ENCODE data around the gene COL24A1.
"Not testable (repeated sequence)": the region's sequence is repeated elsewhere in the genome, so short reads cannot be mapped to it uniquely, and the experiment has no call there.

The COL24A1 gene

GRCh38 chr1:85847356-85847755, 309.2 kb downstream of the COL24A1 start:
- H3K36me3 ChIP-seq (ENCODE audit: insufficient read depth, insufficient read length, low read length), result no peaks in the 10 kb centered on the region
- TF ChIP-seq SUZ12 (IDR thresholded peaks at IDR 0.05; ENCODE audit: extremely low read depth, insufficient read depth, insufficient read length) (no peak), YY1 (IDR thresholded peaks at IDR 0.05; ENCODE audit: insufficient read depth, insufficient read length) (no peak), ZNF274 (IDR thresholded peaks at IDR 0.05; ENCODE audit: low read depth, low read length) (no peak)
- DNase-seq (ENCODE audit: low read depth, low spot score), result no peak
- H3K4me1 ChIP-seq (ENCODE audit: insufficient read depth, insufficient read length), result no peaks in the 10 kb centered on the region
- no peak overlapping the region for H3K9ac ChIP-seq (ENCODE audit: insufficient read length, low read depth)
- H3K9me3 ChIP-seq (ENCODE audit: insufficient read depth, low read length), result no peaks in the 10 kb centered on the region
- H3K27me3 ChIP-seq (ENCODE audit: insufficient read depth, insufficient read length), result no peaks in the 10 kb centered on the region
- no peak overlapping the region for H3K4me3 ChIP-seq (ENCODE audit: insufficient read length, low read depth)

GRCh38 chr1:85846706-85847105, 309.9 kb downstream of the COL24A1 start:
- Histone ChIP-seq H3K4me1 (ENCODE audit: insufficient read depth, insufficient read length) (no peaks in the 10 kb centered on the region), H3K27me3 (ENCODE audit: insufficient read depth, insufficient read length) (no peaks in the 10 kb centered on the region), H3K36me3 (ENCODE audit: insufficient read depth, insufficient read length, low read length) (no peaks in the 10 kb centered on the region), H3K9me3 (ENCODE audit: insufficient read depth, low read length) (no peaks in the 10 kb centered on the region), H3K9ac (ENCODE audit: insufficient read length, low read depth) (no peak overlapping the region), H3K4me3 (ENCODE audit: insufficient read length, low read depth) (no peak overlapping the region)
- TF ChIP-seq SUZ12 (IDR thresholded peaks at IDR 0.05; ENCODE audit: extremely low read depth, insufficient read depth, insufficient read length) (no peak), YY1 (IDR thresholded peaks at IDR 0.05; ENCODE audit: insufficient read depth, insufficient read length) (no peak), ZNF274 (IDR thresholded peaks at IDR 0.05; ENCODE audit: low read depth, low read length) (no peak)
- no peak for DNase-seq (ENCODE audit: low read depth, low spot score)

- Histone ChIP-seq H3K27me3 (ENCODE audit: insufficient read depth, insufficient read length) (no peaks in the 10 kb centered on the region), H3K36me3 (ENCODE audit: insufficient read depth, insufficient read length, low read length) (no peaks in the 10 kb centered on the region), H3K9me3 (ENCODE audit: insufficient read depth, low read length) (no peaks in the 10 kb centered on the region), H3K4me3 (ENCODE audit: insufficient read length, low read depth) (no peak overlapping the region), H3K4me1 (ENCODE audit: insufficient read depth, insufficient read length) (no peaks in the 10 kb centered on the region), H3K9ac (ENCODE audit: insufficient read length, low read depth) (no peak overlapping the region)
- TF ChIP-seq ZNF274 (IDR thresholded peaks at IDR 0.05; ENCODE audit: low read depth, low read length), result no peak
- TF ChIP-seq SUZ12 (IDR thresholded peaks at IDR 0.05; ENCODE audit: extremely low read depth, insufficient read depth, insufficient read length), result no peak
- no peak for TF ChIP-seq YY1 (IDR thresholded peaks at IDR 0.05; ENCODE audit: insufficient read depth, insufficient read length)
- no peak for DNase-seq (ENCODE audit: low read depth, low spot score)
These were observed 317.1 kb downstream of the COL24A1 start for GRCh38 chr1:85839459-85839858.

- Histone ChIP-seq H3K36me3 (ENCODE audit: insufficient read depth, insufficient read length, low read length) (no peaks in the 10 kb centered on the region), H3K9me3 (ENCODE audit: insufficient read depth, low read length) (no peaks in the 10 kb centered on the region), H3K4me1 (ENCODE audit: insufficient read depth, insufficient read length) (no peaks in the 10 kb centered on the region), H3K4me3 (ENCODE audit: insufficient read length, low read depth) (no peak overlapping the region), H3K9ac (ENCODE audit: insufficient read length, low read depth) (no peak overlapping the region), H3K27me3 (ENCODE audit: insufficient read depth, insufficient read length) (no peaks in the 10 kb centered on the region)
- no peak for DNase-seq (ENCODE audit: low read depth, low spot score)
- TF ChIP-seq YY1 (IDR thresholded peaks at IDR 0.05; ENCODE audit: insufficient read depth, insufficient read length) (no peak), SUZ12 (IDR thresholded peaks at IDR 0.05; ENCODE audit: extremely low read depth, insufficient read depth, insufficient read length) (no peak), ZNF274 (IDR thresholded peaks at IDR 0.05; ENCODE audit: low read depth, low read length) (no peak)
These were observed 318.3 kb downstream of the COL24A1 start for GRCh38 chr1:85838238-85838637.

GRCh38 chr1:85836736-85837135, 319.8 kb downstream of the COL24A1 start:
- TF ChIP-seq ZNF274 (IDR thresholded peaks at IDR 0.05; ENCODE audit: low read depth, low read length) (no peak), SUZ12 (IDR thresholded peaks at IDR 0.05; ENCODE audit: extremely low read depth, insufficient read depth, insufficient read length) (no peak), YY1 (IDR thresholded peaks at IDR 0.05; ENCODE audit: insufficient read depth, insufficient read length) (no peak)
- Histone ChIP-seq H3K9ac (ENCODE audit: insufficient read length, low read depth) (no peak overlapping the region), H3K4me3 (ENCODE audit: insufficient read length, low read depth) (no peak overlapping the region), H3K36me3 (ENCODE audit: insufficient read depth, insufficient read length, low read length) (no peaks in the 10 kb centered on the region), H3K9me3 (ENCODE audit: insufficient read depth, low read length) (0 out of 2 replicates have a peak, but pooled peaks cover under 1% of the 10 kb centered on the region), H3K4me1 (ENCODE audit: insufficient read depth, insufficient read length) (no peaks in the 10 kb centered on the region), H3K27me3 (ENCODE audit: insufficient read depth, insufficient read length) (no peaks in the 10 kb centered on the region)
- DNase-seq (ENCODE audit: low read depth, low spot score), result no peak

- peaks cover 14% of the 10 kb centered on the region; the same call in 1 of the 2 replicates for H3K9me3 ChIP-seq (ENCODE audit: insufficient read depth, low read length)
- H3K4me3 ChIP-seq (ENCODE audit: insufficient read length, low read depth); H3K4me1 ChIP-seq (ENCODE audit: insufficient read depth, insufficient read length); H3K27me3 ChIP-seq (ENCODE audit: insufficient read depth, insufficient read length); DNase-seq (ENCODE audit: low read depth, low spot score); H3K9ac ChIP-seq (ENCODE audit: insufficient read length, low read depth); H3K36me3 ChIP-seq (ENCODE audit: insufficient read depth, insufficient read length, low read length): not testable (repeated sequence)
These were observed 323.4 kb downstream of the COL24A1 start for GRCh38 chr1:85833165-85833564.

GRCh38 chr1:85830837-85831236, 325.7 kb downstream of the COL24A1 start:
- Histone ChIP-seq H3K9me3 (ENCODE audit: insufficient read depth, low read length) (peaks cover 14% of the 10 kb centered on the region; the same call in 1 of the 2 replicates), H3K27me3 (ENCODE audit: insufficient read depth, insufficient read length) (no peaks in the 10 kb centered on the region), H3K4me1 (ENCODE audit: insufficient read depth, insufficient read length) (no peaks in the 10 kb centered on the region), H3K36me3 (ENCODE audit: insufficient read depth, insufficient read length, low read length) (no peaks in the 10 kb centered on the region), H3K9ac (ENCODE audit: insufficient read length, low read depth) (no peak overlapping the region), H3K4me3 (ENCODE audit: insufficient read length, low read depth) (no peak overlapping the region)
- DNase-seq (ENCODE audit: low read depth, low spot score), result no peak
- TF ChIP-seq YY1 (IDR thresholded peaks at IDR 0.05; ENCODE audit: insufficient read depth, insufficient read length) (no peak), SUZ12 (IDR thresholded peaks at IDR 0.05; ENCODE audit: extremely low read depth, insufficient read depth, insufficient read length) (no peak), ZNF274 (IDR thresholded peaks at IDR 0.05; ENCODE audit: low read depth, low read length) (no peak)

All from NT2/D1 (cell line).